H1 (cell line): ENCODE measurements around the gene TBCB. TPM values are rescaled to one million over a fixed set of nuclear protein-coding genes. Genes with fewer than 3 reads are reported as not detected.

Experiments used
- CTCF ChIA-PET: fragments of 300-600 bp; sonication (Branson Sonifier 250); formaldehyde crosslinking; loops from one replicate; lab custom pipeline; 2021; ENCODE audit not compliant: partially characterized antibody; lab: Charles Lee
- POLR2A ChIA-PET: fragments of 300-600 bp; sonication (Branson Sonifier 250); formaldehyde crosslinking; loops from one replicate; lab custom pipeline; 2021; ENCODE audit warnings: inconsistent platforms; ENCODE audit not compliant: partially characterized antibody; lab: Charles Lee
- DNase-seq, 2 experiments: peaks; one replicate each; pipeline versions ENCODE4 v3.0.0 to v3.0.0-alpha.2; 2010 to 2022; ENCODE audit warnings: low spot score in 2 of 2, low read depth in 1 of 2, mixed read lengths in 1 of 2
- FAIRE-seq: peaks from 2 replicates; lab custom pipeline; 2011; peaks lifted over from hg19 to GRCh38; lab: Jason Lieb, UNC
- H2AFZ ChIP-seq: 2 replicates; pipeline ENCODE4 v1.8.1; 2012; ENCODE audit warnings: low read length, inconsistent platforms
- H2AK5ac ChIP-seq: 2 replicates; pipeline ENCODE4 v1.6.1; 2013; ENCODE audit warnings: low read depth, low read length
- H2BK120ac ChIP-seq: replicated peaks from 2 replicates; pipeline ENCODE3; 2013; ENCODE audit warnings: low read depth, low read length, inconsistent platforms
- H2BK12ac ChIP-seq: 2 replicates; pipeline ENCODE4 v1.6.1; 2013; ENCODE audit warnings: low read depth, low read length
- H2BK15ac ChIP-seq: 2 replicates; pipeline ENCODE4 v1.6.1; 2013; ENCODE audit warnings: low read length
- H2BK20ac ChIP-seq: 2 replicates; pipeline ENCODE4 v1.6.1; 2013; ENCODE audit warnings: low read length
- H2BK5ac ChIP-seq: 2 replicates; pipeline ENCODE4 v1.6.1; 2013; ENCODE audit warnings: low read depth, low read length
- H3K14ac ChIP-seq: 2 replicates; pipeline ENCODE4 v1.6.1; 2013; ENCODE audit warnings: inconsistent platforms; ENCODE audit not compliant: insufficient read length
- H3K18ac ChIP-seq: 2 replicates; pipeline ENCODE4 v1.6.1; 2013; ENCODE audit warnings: low read length; ENCODE audit errors: extremely low read depth
- H3K23ac ChIP-seq: 2 replicates; pipeline ENCODE4 v1.6.1; 2013; ENCODE audit warnings: inconsistent platforms; ENCODE audit not compliant: insufficient read length
- H3K23me2 ChIP-seq: 2 replicates; pipeline ENCODE4 v1.6.1; 2013; ENCODE audit warnings: low read depth, low read length
- H3K27ac ChIP-seq: 2 replicates; pipeline ENCODE4 v1.6.1; 2011; ENCODE audit warnings: low read depth, low read length, inconsistent platforms
- H3K27me3 ChIP-seq, 4 experiments: replicated peaks in 1 of 4; 1 replicate in 1 of 4; 2 replicates in 3 of 4; pipeline versions ENCODE4 v1.6.1 to v1.8.1; 2011 to 2013; ENCODE audit warnings: low read length in 3 of 4, mild to moderate bottlenecking in 3 of 4, inconsistent platforms in 2 of 4, mixed read lengths in 2 of 4, moderate library complexity in 1 of 4; ENCODE audit not compliant: control insufficient read depth in 3 of 4, insufficient read depth in 3 of 4; ENCODE audit errors: extremely low read depth in 1 of 4
- H3K36me3 ChIP-seq, 4 experiments: 2 replicates each; pipeline versions ENCODE4 v1.6.1 to v1.8.1; 2011 to 2013; ENCODE audit warnings: mild to moderate bottlenecking in 4 of 4, low read length in 3 of 4, moderate library complexity in 2 of 4, control low read depth in 1 of 4, inconsistent platforms in 1 of 4; ENCODE audit not compliant: insufficient read depth in 4 of 4, control insufficient read depth in 2 of 4
- H3K4ac ChIP-seq: replicated peaks from 2 replicates; pipeline ENCODE3; 2013; ENCODE audit warnings: low read length, low read depth, mixed read lengths, inconsistent platforms; ENCODE audit not compliant: insufficient read length
- H3K4me1 ChIP-seq, 4 experiments: replicated peaks in 1 of 4; 1 replicate in 1 of 4; 2 replicates in 3 of 4; pipeline versions ENCODE4 v1.6.1 to v1.8.1; 2011 to 2013; ENCODE audit warnings: low read length in 3 of 4, inconsistent platforms in 2 of 4, mixed read lengths in 1 of 4; ENCODE audit not compliant: insufficient read depth in 4 of 4, control insufficient read depth in 3 of 4
- H3K4me2 ChIP-seq, 2 experiments: 2 replicates each; pipeline versions ENCODE4 v1.6.1 to v1.8.1; 2011 to 2013; ENCODE audit warnings: low read depth in 2 of 2, low read length in 2 of 2, control low read depth in 1 of 2, inconsistent platforms in 1 of 2, mild to moderate bottlenecking in 1 of 2; ENCODE audit not compliant: insufficient read depth in 1 of 2
- H3K4me3 ChIP-seq, 4 experiments: fragments of 200-600, 300-600 bp in 1 of 4; sonication (generic), shearing (Covaris generic), sonication (Bioruptor Twin) in 1 of 4; 2 replicates each; pipeline versions ENCODE4 v1.5.1 to v1.8.1; 2011 to 2016; ENCODE audit warnings: low read length in 4 of 4, low read depth in 3 of 4, control low read depth in 2 of 4, inconsistent platforms in 2 of 4, mild to moderate bottlenecking in 2 of 4, mixed read lengths in 1 of 4, moderate library complexity in 1 of 4; ENCODE audit not compliant: insufficient read depth in 2 of 4; ENCODE audit errors: extremely low read depth in 1 of 4
- H3K56ac ChIP-seq: replicated peaks from 2 replicates; pipeline ENCODE3; 2013; ENCODE audit warnings: low read depth, mild to moderate bottlenecking, mixed read lengths, low read length, inconsistent platforms; ENCODE audit not compliant: insufficient read length
- H3K79me1 ChIP-seq: 2 replicates; pipeline ENCODE4 v1.6.1; 2013; ENCODE audit warnings: low read depth, low read length, control low read depth
- H3K79me2 ChIP-seq, 2 experiments: 2 replicates each; pipeline versions ENCODE4 v1.6.1 to v1.8.1; 2012 to 2013; ENCODE audit warnings: low read length in 2 of 2, mild to moderate bottlenecking in 2 of 2, inconsistent platforms in 1 of 2; ENCODE audit not compliant: insufficient read depth in 2 of 2, control insufficient read depth in 1 of 2
- H3K9ac ChIP-seq, 4 experiments: replicated peaks in 1 of 4; 1 replicate in 1 of 4; 2 replicates in 3 of 4; pipeline versions ENCODE4 v1.6.1 to v1.8.1; 2011 to 2013; ENCODE audit warnings: low read depth in 3 of 4, low read length in 3 of 4, control low read depth in 2 of 4, mild to moderate bottlenecking in 2 of 4, moderate library complexity in 2 of 4, inconsistent platforms in 1 of 4; ENCODE audit errors: extremely low read depth in 1 of 4
- H3K9me3 ChIP-seq, 2 experiments: 2 replicates each; pipeline versions ENCODE4 v1.6.1 to v1.8.1; 2012 to 2013; ENCODE audit warnings: mild to moderate bottlenecking in 2 of 2, moderate library complexity in 2 of 2, control low read depth in 1 of 2, inconsistent platforms in 1 of 2, low read depth in 1 of 2, low read length in 1 of 2, mixed read lengths in 1 of 2; ENCODE audit not compliant: insufficient read depth in 2 of 2
- H4K20me1 ChIP-seq, 2 experiments: replicated peaks in 1 of 2; 2 replicates each; pipeline versions ENCODE3 to v1.8.1; 2011 to 2013; ENCODE audit warnings: inconsistent platforms in 2 of 2, low read length in 2 of 2, mild to moderate bottlenecking in 1 of 2; ENCODE audit not compliant: insufficient read depth in 2 of 2, control insufficient read depth in 1 of 2
- H4K5ac ChIP-seq: 2 replicates; pipeline ENCODE4 v1.6.1; 2013; ENCODE audit warnings: low read length, low read depth, mixed read lengths, inconsistent platforms; ENCODE audit not compliant: insufficient read length
- H4K8ac ChIP-seq: 2 replicates; pipeline ENCODE4 v1.8.0; 2013; ENCODE audit warnings: mild to moderate bottlenecking, moderate library complexity, low read length, inconsistent platforms; ENCODE audit not compliant: insufficient read depth; ENCODE audit errors: extremely low read depth
- H4K91ac ChIP-seq: replicated peaks from 2 replicates; pipeline ENCODE3; 2013; ENCODE audit warnings: low read length, mixed read lengths, inconsistent platforms; ENCODE audit not compliant: insufficient read length
- BACH1 ChIP-seq: IDR thresholded peaks from 2 replicates; pipeline ENCODE4 v1.6.1; 2012; ENCODE audit warnings: low read length, improper control_type of control experiment
- SUZ12 ChIP-seq: fragments of 200-600 bp; sonication (generic); IDR thresholded peaks from 2 replicates; pipeline ENCODE4 v1.6.1; 2012; ENCODE audit warnings: mild to moderate bottlenecking, inconsistent platforms, low read length, moderate library complexity, mixed read lengths
- WGBS, 2 experiments: shearing (Covaris generic) in 1 of 2; methylation state at CpG; one replicate each; pipeline versions ENCODE4 v1.1.6 to v1.1.7; 2013 to 2015; ENCODE audit warnings: low lambda C conversion rate in 2 of 2, mixed read lengths in 2 of 2, inconsistent platforms in 1 of 2, low coverage in 1 of 2, missing lambda C conversion rate in 1 of 2; ENCODE audit not compliant: insufficient replicate concordance in 2 of 2, insufficient coverage in 1 of 2, insufficient read length in 1 of 2; ENCODE audit errors: extremely low coverage in 1 of 2, missing lambda C conversion rate in 1 of 2; 5-methylcytosine and 5-hydroxymethylcytosine counted together
- polyA plus RNA-seq, 7 experiments: library from polyadenylated mRNA; depleted of rRNA in 3 of 7; stranded (reverse) in 5 of 7; unstranded in 2 of 7; fragments of >200 nt in 5 of 7; fragments of 200-250 nt in 2 of 7; gene quantifications; 1 replicate in 5 of 7; 2 replicates in 1 of 7; 4 replicates in 1 of 7; pipeline versions ENCODE4 v1.2.1 to v1.2.3, GENCODE V29; 2011 to 2013; ENCODE audit warnings: missing spikeins in 2 of 7, mixed read lengths in 2 of 7
- total RNA-seq: library from RNA; stranded (reverse); fragmentation: NEBNext Ultra II Directional; extraction: Animal tissue kit (Norgen Biotek cat#: 25700); gene quantifications from 2 replicates; pipeline ENCODE4 v1.2.1, GENCODE V29; 2021

TBCB gene
- total and polyA plus RNA-seq, 2 of the 8 experiments (the other 6 are each of a cell fraction or from before 2014, with no cell fraction given) = 153 to 286 TPM

GRCh38 chr19:36092566-36092965 lies 22.7 kb upstream of the TBCB start:
- H3K27me3 ChIP-seq = no peaks in the 10 kb centered on the region
- H3K27ac ChIP-seq = no peak overlapping the region
- H3K14ac ChIP-seq = no peak overlapping the region
- POLR2A ChIA-PET = no interaction called here
- H4K5ac ChIP-seq = no peak overlapping the region
- no peak overlapping the region for H2BK120ac ChIP-seq
- H4K8ac ChIP-seq = no peak overlapping the region; the same call in 1 of the 2 replicates
- H3K18ac ChIP-seq = no peak overlapping the region
- H3K9ac ChIP-seq = no peak overlapping the region
- H4K20me1 ChIP-seq = peaks cover 2 to 15% of the 10 kb centered on the region in 2 experiments
- DNase-seq (no peak), FAIRE-seq (no peak)
- no peaks in the 10 kb centered on the region for H3K79me1 ChIP-seq
- no peaks in the 10 kb centered on the region for H3K9me3 ChIP-seq
- H2BK12ac ChIP-seq = no peak overlapping the region
- no peak overlapping the region for H3K56ac ChIP-seq
- no peaks in the 10 kb centered on the region for H3K4me1 ChIP-seq
- no peak overlapping the region for H2BK5ac ChIP-seq
- H2AK5ac ChIP-seq = no peak overlapping the region
- H2BK15ac ChIP-seq = no peak overlapping the region
- H3K36me3 ChIP-seq = peaks cover 30 to 74% (median 61%) of the 10 kb centered on the region in 4 experiments
- H3K79me2 ChIP-seq = no peaks in the 10 kb centered on the region
- CTCF ChIA-PET = no interaction called here
- no peak overlapping the region for H2BK20ac ChIP-seq
- H3K23ac ChIP-seq = no peak overlapping the region
- no peak overlapping the region for H4K91ac ChIP-seq
- no peak overlapping the region for H3K4me2 ChIP-seq
- H3K4ac ChIP-seq = no peak overlapping the region
- H3K23me2 ChIP-seq = no peaks in the 10 kb centered on the region
- WGBS, 2 experiments = 93% methylated on average over 7 of the region's 7 CpGs; no CpG with 5 or more reads in 1 of the 2 experiments
- no peak overlapping the region for H3K4me3 ChIP-seq
- no peak for TF ChIP-seq SUZ12
- no peak for TF ChIP-seq BACH1
- H2AFZ ChIP-seq = no peak overlapping the region
